Heart right ventricle (tissue), 16 donors: Measurements from ENCODE around the gene TCF7L2. TPM values are rescaled to one million over a fixed set of nuclear protein-coding genes. Genes with fewer than 3 reads are reported as not detected.

Experiments
- ATAC-seq, 8 donors: fragments of 200-7000 bp; cut with Tn5 transposase; one replicate each; pipeline ENCODE4 v1.9.1; 2020; ENCODE audit warnings: mild to moderate bottlenecking in 8 of 8, moderate library complexity in 8 of 8, moderate number of reproducible peaks in 1 of 8
- DNase-seq, 2 donors: peaks; one replicate each; pipeline ENCODE4 v3.0.0-alpha.2; 2020
- H3K27ac ChIP-seq, 10 donors: fragments of 200-600 bp; sonication (generic) in 2 of 10; one replicate each; pipeline versions ENCODE4 v1.5.0 to v1.8.0; 2020 to 2022; ENCODE audit warnings: mild to moderate bottlenecking in 3 of 10
- H3K27me3 ChIP-seq, 7 donors: fragments of 200-600 bp; one replicate each; pipeline ENCODE4 v1.8.0; 2021 to 2022; ENCODE audit warnings: mild to moderate bottlenecking in 2 of 7
- H3K36me3 ChIP-seq, 9 donors: fragments of 200-600 bp; sonication (generic) in 1 of 9; one replicate each; pipeline versions ENCODE4 v1.5.0 to v1.8.0; 2020 to 2022; ENCODE audit warnings: mild to moderate bottlenecking in 2 of 9
- H3K4me1 ChIP-seq, 9 donors: fragments of 200-600 bp; sonication (generic) in 1 of 9; one replicate each; pipeline versions ENCODE4 v1.5.0 to v1.8.0; 2020 to 2022; ENCODE audit warnings: mild to moderate bottlenecking in 4 of 9
- H3K4me3 ChIP-seq, 10 donors: fragments of 200-600 bp; sonication (generic) in 2 of 10; one replicate each; pipeline versions ENCODE4 v1.5.0 to v1.8.0; 2020 to 2022; ENCODE audit warnings: mild to moderate bottlenecking in 7 of 10, moderate library complexity in 2 of 10
- H3K9me3 ChIP-seq, 11 donors: fragments of 200-600 bp in 10 of 11; sonication (generic) in 2 of 11; one replicate each; pipeline versions ENCODE4 v1.5.0 to v1.8.0; 2013 to 2022; ENCODE audit warnings: mild to moderate bottlenecking in 2 of 11, control low read depth in 1 of 11, moderate library complexity in 1 of 11
- CTCF ChIP-seq, 9 donors: fragments of 200-600 bp; sonication (generic) in 2 of 9; IDR thresholded peaks; one replicate each; pipeline versions ENCODE4 v1.5.0 to v1.8.0; 2021 to 2022; ENCODE audit warnings: antibody characterized with exemption in 9 of 9, mild to moderate bottlenecking in 5 of 9, moderate library complexity in 1 of 9
- WGBS, 2 donors: extraction: QIAGEN DNeasy Blood & Tissue Kit; methylation state at CpG; one replicate each; pipeline ENCODE4 v1.1.7; 2013; ENCODE audit warnings: inconsistent platforms in 1 of 2; 5-methylcytosine and 5-hydroxymethylcytosine counted together
- intact Hi-C, 10 donors: fragments of 100-400 bp; cut with DNase I; formaldehyde crosslinking; loops; one replicate each; pipeline versions ENCODE4 v1.11.1 to v1.14.2; 2022
- polyA plus RNA-seq, 2 donors: library from polyadenylated mRNA; stranded (reverse); fragments of 200-250 nt; gene quantifications; one replicate each; pipeline ENCODE4 v1.2.3, GENCODE V29; 2013
- total RNA-seq, 10 donors: library from RNA; stranded (reverse); fragmentation: NEBNext Ultra II Directional in 3 of 10; extraction: Animal tissue kit (Norgen Biotek cat#: 25700) in 3 of 10; gene quantifications; one replicate each; pipeline versions ENCODE4 v1.2.1 to v1.2.4, GENCODE V29; 2021 to 2023
- donor health status: Arrhythmogenic right ventricular cardiomyopathy.
- donor health status: ischemic (EF 13 %, LVEDD 7.1; RV severe dilation, severe dysfunction).
- donor health status: healthy with polysubstance abuse.
- donor health status: DM: no; HTN: yes; CAD: no.
- donor health status: DM: no; HTN: no; CAD: no.
- donor health status: ischemic (EF 25% LVEDD 6.9; RV normal size, moderate dysfunction).
- donor health status: ischemic (EF 25% LVEDD 5.7; RV mildly dilated, moderate dysfunction).
- donor health status: healthy.
- donor health status: DM: yes; HTN: yes; CAD: no.
- donor health status: Ischemic cardiomyopathy.
- donor health status: ischemic (EF 35%, LVEDD 5.7; RV mildly dilated, moderate dysfunction).
- donor health status: nonischemic (EF 11% LVEDD 7.7; RV severe dilation, severe dysfunction).
- donor health status: DM: yes; HTN: yes; CAD: no.
- donor health status: PGD.
- donor health status: ischemic (EF 29% LVEDD 5.4; RV normal size, mild dysfunction).
- donor health status: nonischemic (EF 23%, LVEDD 6.1; RV moderate dilation, normal function).

The TCF7L2 gene
- total and polyA plus RNA-seq, 12 donors, result 3.6 to 15.8 (median 11.8) TPM

GRCh38 chr10:113094114-113094486 lies 144.1 kb downstream of the TCF7L2 start:
- no peak for DNase-seq
- Histone ChIP-seq H3K4me3 (no peak overlapping the region), H3K27me3 (peaks cover 0 to 13% (median 0%) of the 10 kb centered on the region in 7 donors), H3K27ac (peak overlapping the region in 2 of 10 donors; percentile 32 to 54), H3K9me3 (no peaks in the 10 kb centered on the region), H3K4me1 (peaks cover 0 to 63% (median 27%) of the 10 kb centered on the region in 9 donors), H3K36me3 (peaks cover 0 to 19% (median 0%) of the 10 kb centered on the region in 9 donors)
- ATAC-seq, result no peak
- 67 to 73% methylated on average over 3 of the region's 3 CpGs for WGBS, 2 donors
- TF ChIP-seq CTCF (IDR thresholded peaks at IDR 0.05), result no peak
- intact Hi-C loops, result no loop called here

- intact Hi-C loops, result no loop called here
- WGBS, 2 donors, result 73 to 80% methylated on average over 15 of the region's 15 CpGs
- Histone ChIP-seq H3K4me1 (peaks cover 0 to 75% (median 41%) of the 10 kb centered on the region in 9 donors), H3K36me3 (peaks cover 0 to 9% (median 0%) of the 10 kb centered on the region in 9 donors), H3K27ac (peak overlapping the region in 4 of 10 donors; percentile 14 to 66 (median 39)), H3K4me3 (no peak overlapping the region), H3K9me3 (no peaks in the 10 kb centered on the region), H3K27me3 (peaks cover 0 to 9% (median 0%) of the 10 kb centered on the region in 7 donors)
- DNase-seq, result no peak
- peak in 6 of 8 donors; percentile 12 to 43 (median 32) for ATAC-seq
- no peak for TF ChIP-seq CTCF (IDR thresholded peaks at IDR 0.05)
Measured at GRCh38 chr10:113095419-113096127, 145.5 kb downstream of the TCF7L2 start.

- TF ChIP-seq CTCF (IDR thresholded peaks at IDR 0.05), result no peak
- peak; percentile 54 to 85 (median 66) for ATAC-seq
- H3K4me3 ChIP-seq, result no peak overlapping the region
- H3K27ac ChIP-seq, result peak overlapping the region in 8 of 10 donors; percentile 14 to 66 (median 30)
- H3K36me3 ChIP-seq, result peaks cover 0 to 6% (median 0%) of the 10 kb centered on the region in 9 donors
- 81 to 83% methylated on average over 11 of the region's 11 CpGs for WGBS, 2 donors
- no peak for DNase-seq
- H3K9me3 ChIP-seq, result no peaks in the 10 kb centered on the region
- H3K27me3 ChIP-seq, result peaks cover 0 to 1% (median 0%) of the 10 kb centered on the region in 7 donors
- intact Hi-C loops, result no loop called here
- peaks cover 0 to 75% (median 41%) of the 10 kb centered on the region in 9 donors for H3K4me1 ChIP-seq
Measured at GRCh38 chr10:113096128-113096996, 146.3 kb downstream of the TCF7L2 start.

GRCh38 chr10:113097036-113097435 lies 147.0 kb downstream of the TCF7L2 start:
- ATAC-seq, result peak in 1 of 8 donors; percentile 10
- TF ChIP-seq CTCF (IDR thresholded peaks at IDR 0.05), result no peak
- 86 to 88% methylated on average over 6 of the region's 6 CpGs for WGBS, 2 donors

More at GRCh38 chr10:113097036-113097435, 147.0 kb downstream of the TCF7L2 start:
- H3K36me3 ChIP-seq, result peaks cover 0 to 4% (median 0%) of the 10 kb centered on the region in 9 donors
- DNase-seq, result no peak
- H3K27me3 ChIP-seq, result no peaks in the 10 kb centered on the region
- intact Hi-C loops, result no loop called here
- H3K4me3 ChIP-seq, result no peak overlapping the region
- H3K9me3 ChIP-seq, result no peaks in the 10 kb centered on the region
- H3K4me1 ChIP-seq, result peaks cover 0 to 69% (median 41%) of the 10 kb centered on the region in 9 donors
- peak overlapping the region in 8 of 10 donors; percentile 3 to 66 (median 30) for H3K27ac ChIP-seq
